Esophagus muscularis mucosa (tissue), 4 donors: ENCODE measurements around the gene DLG4. TPM values are rescaled to one million over a fixed set of nuclear protein-coding genes. Genes with fewer than 3 reads are reported as not detected.

Source experiments
- DNase-seq: peaks from one replicate; pipeline ENCODE4 v3.0.0-alpha.2; 2017; ENCODE audit errors: extremely low spot score
- H3K27ac ChIP-seq, 4 donors: fragments of 200-600 bp; sonication (generic); replicated peaks in 1 of 4; 1 replicate in 3 of 4; 2 replicates in 1 of 4; pipeline ENCODE4 v1.5.1; 2016 to 2019; ENCODE audit warnings: mild to moderate bottlenecking in 1 of 4
- H3K27me3 ChIP-seq, 4 donors: fragments of 200-600 bp; sonication (generic); one replicate each; pipeline versions ENCODE4 v1.5.1 to v1.6.0; 2016 to 2019
- H3K36me3 ChIP-seq, 4 donors: fragments of 200-600 bp; sonication (generic); one replicate each; pipeline ENCODE4 v1.5.1; 2016 to 2019
- H3K4me1 ChIP-seq, 4 donors: fragments of 200-600 bp; sonication (generic); one replicate each; pipeline ENCODE4 v1.5.1; 2016 to 2019
- H3K4me3 ChIP-seq, 4 donors: fragments of 200-600 bp; sonication (generic); 1 replicate in 2 of 4; 2 replicates in 2 of 4; pipeline ENCODE4 v1.5.1; 2016 to 2019; ENCODE audit warnings: mild to moderate bottlenecking in 4 of 4, moderate library complexity in 1 of 4
- H3K9me3 ChIP-seq, 4 donors: fragments of 200-600 bp; sonication (generic); 1 replicate in 3 of 4; 2 replicates in 1 of 4; pipeline ENCODE4 v1.5.1; 2016 to 2019
- EP300 ChIP-seq: sonication (generic); formaldehyde crosslinking; IDR thresholded peaks from one replicate; pipeline ENCODE4 v1.6.1; 2017; ENCODE audit warnings: antibody characterized with exemption
- POLR2A ChIP-seq: fragments of 450-650 bp; IDR thresholded peaks from one replicate; pipeline ENCODE4 v1.6.1; 2017; ENCODE audit warnings: antibody characterized with exemption, moderate library complexity, mild to moderate bottlenecking, low read depth
- POLR2AphosphoS5 ChIP-seq, 2 donors: sonication (generic); formaldehyde crosslinking; IDR thresholded peaks; one replicate each; pipeline ENCODE4 v1.6.1; 2017; ENCODE audit warnings: antibody characterized with exemption in 2 of 2
- WGBS: methylation state at CpG from one replicate; pipeline ENCODE4 v1.1.5; 2018; 5-methylcytosine and 5-hydroxymethylcytosine counted together
- intact Hi-C: fragments of 100-400 bp; cut with DNase I; formaldehyde crosslinking; loops from one replicate; pipeline ENCODE4 v1.15.1; 2023
- total RNA-seq, 4 donors: library from RNA; depleted of rRNA; stranded (reverse); fragments of >200 nt; gene quantifications; one replicate each; pipeline versions ENCODE4 v1.1.0 to v1.2.1, GENCODE V29; 2016
- TF ChIP-seq, protein P1 (sequence below), 3 experiments: fragments of 200-600 bp in 2 of 3; fragments of 450-650 bp in 1 of 3; sonication (generic) in 2 of 3; IDR thresholded peaks; one replicate each; pipeline ENCODE4 v1.5.1; 2017 to 2019; ENCODE audit warnings: antibody characterized with exemption in 3 of 3, mild to moderate bottlenecking in 2 of 3, moderate library complexity in 1 of 3

The DLG4 gene
- total RNA-seq, 4 donors from 2014 or later = 12.3 to 21.4 (median 16.5) TPM

GRCh38 chr17:7237761-7238419, 18.3 kb upstream of the DLG4 start:
- intact Hi-C loops = no loop called here
- Histone ChIP-seq H3K9me3 (no peaks in the 10 kb centered on the region), H3K27ac (peak overlapping the region; percentile 89 to 97 (median 96)), H3K36me3 (peaks cover 13 to 37% (median 32%) of the 10 kb centered on the region in 4 donors), H3K4me3 (peak overlapping the region; percentile 69 to 99 (median 94)), H3K27me3 (no peaks in the 10 kb centered on the region), H3K4me1 (peaks cover 38 to 64% (median 62%) of the 10 kb centered on the region in 4 donors)
- TF ChIP-seq, protein P1, sequence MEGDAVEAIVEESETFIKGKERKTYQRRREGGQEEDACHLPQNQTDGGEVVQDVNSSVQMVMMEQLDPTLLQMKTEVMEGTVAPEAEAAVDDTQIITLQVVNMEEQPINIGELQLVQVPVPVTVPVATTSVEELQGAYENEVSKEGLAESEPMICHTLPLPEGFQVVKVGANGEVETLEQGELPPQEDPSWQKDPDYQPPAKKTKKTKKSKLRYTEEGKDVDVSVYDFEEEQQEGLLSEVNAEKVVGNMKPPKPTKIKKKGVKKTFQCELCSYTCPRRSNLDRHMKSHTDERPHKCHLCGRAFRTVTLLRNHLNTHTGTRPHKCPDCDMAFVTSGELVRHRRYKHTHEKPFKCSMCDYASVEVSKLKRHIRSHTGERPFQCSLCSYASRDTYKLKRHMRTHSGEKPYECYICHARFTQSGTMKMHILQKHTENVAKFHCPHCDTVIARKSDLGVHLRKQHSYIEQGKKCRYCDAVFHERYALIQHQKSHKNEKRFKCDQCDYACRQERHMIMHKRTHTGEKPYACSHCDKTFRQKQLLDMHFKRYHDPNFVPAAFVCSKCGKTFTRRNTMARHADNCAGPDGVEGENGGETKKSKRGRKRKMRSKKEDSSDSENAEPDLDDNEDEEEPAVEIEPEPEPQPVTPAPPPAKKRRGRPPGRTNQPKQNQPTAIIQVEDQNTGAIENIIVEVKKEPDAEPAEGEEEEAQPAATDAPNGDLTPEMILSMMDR (IDR thresholded peaks at IDR 0.05) = no peak
- TF ChIP-seq POLR2AphosphoS5 (IDR thresholded peaks at IDR 0.05) = peak; percentile 11 to 30
- DNase-seq = no peak
- WGBS = 0% methylated on average over 10 of the region's 73 CpGs

DNA sequence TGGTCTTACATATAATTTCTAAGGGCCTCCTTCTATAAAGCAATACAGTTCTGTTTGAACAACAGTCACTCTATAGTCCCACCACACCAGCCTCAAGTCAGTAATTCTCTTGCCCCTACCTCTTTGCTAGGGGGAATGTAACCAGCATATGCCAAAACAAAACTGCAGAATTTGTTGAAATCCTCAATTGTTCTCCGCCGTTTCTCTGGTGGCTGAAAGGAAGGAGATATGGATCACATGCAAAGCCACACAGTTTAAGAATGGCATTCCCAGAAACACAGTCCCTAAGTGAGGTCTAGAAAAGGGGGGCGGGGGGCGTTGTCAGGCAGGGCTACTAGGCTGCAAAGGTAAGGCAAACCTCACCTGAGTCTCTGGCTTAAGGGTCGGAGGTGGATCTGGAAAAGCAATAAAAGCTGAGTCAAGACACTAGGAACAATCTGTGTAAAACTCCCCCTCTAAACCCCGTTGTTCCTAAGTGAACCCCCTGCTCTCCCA, 17.7 kb upstream of the DLG4 start:
- H3K27me3 ChIP-seq = no peaks in the 10 kb centered on the region
- peak overlapping the region; percentile 89 to 97 (median 96) for H3K27ac ChIP-seq
- intact Hi-C loops = no loop called here
- H3K4me1 ChIP-seq = peaks cover 43 to 70% (median 68%) of the 10 kb centered on the region in 4 donors
- H3K36me3 ChIP-seq = peaks cover 13 to 37% (median 32%) of the 10 kb centered on the region in 4 donors
- DNase-seq = no peak
- peak overlapping the region; percentile 69 to 99 (median 94) for H3K4me3 ChIP-seq
- WGBS = 35% methylated on average over 6 of the region's 6 CpGs
- TF ChIP-seq POLR2AphosphoS5 (IDR thresholded peaks at IDR 0.05) = no peak
- TF ChIP-seq POLR2A = no peak
- no peak for TF ChIP-seq EP300
- TF ChIP-seq, protein P1 (IDR thresholded peaks at IDR 0.05) = no peak
- H3K9me3 ChIP-seq = no peaks in the 10 kb centered on the region

GRCh38 chr17:7236808-7237207, 17.2 kb upstream of the DLG4 start:
- Histone ChIP-seq H3K27ac (peak overlapping the region; percentile 89 to 97 (median 96)), H3K9me3 (no peaks in the 10 kb centered on the region), H3K4me3 (peak overlapping the region in 1 of 4 donors; percentile 94), H3K36me3 (peaks cover 13 to 37% (median 32%) of the 10 kb centered on the region in 4 donors), H3K4me1 (peaks cover 43 to 75% (median 73%) of the 10 kb centered on the region in 4 donors), H3K27me3 (no peaks in the 10 kb centered on the region)
- intact Hi-C loops = no loop called here
- DNase-seq = no peak
- 80% methylated on average over 6 of the region's 6 CpGs for WGBS
- TF ChIP-seq POLR2AphosphoS5 (IDR thresholded peaks at IDR 0.05) (no peak), EP300 (no peak), POLR2A (no peak)
- TF ChIP-seq, protein P1 (IDR thresholded peaks at IDR 0.05) = no peak

DNA sequence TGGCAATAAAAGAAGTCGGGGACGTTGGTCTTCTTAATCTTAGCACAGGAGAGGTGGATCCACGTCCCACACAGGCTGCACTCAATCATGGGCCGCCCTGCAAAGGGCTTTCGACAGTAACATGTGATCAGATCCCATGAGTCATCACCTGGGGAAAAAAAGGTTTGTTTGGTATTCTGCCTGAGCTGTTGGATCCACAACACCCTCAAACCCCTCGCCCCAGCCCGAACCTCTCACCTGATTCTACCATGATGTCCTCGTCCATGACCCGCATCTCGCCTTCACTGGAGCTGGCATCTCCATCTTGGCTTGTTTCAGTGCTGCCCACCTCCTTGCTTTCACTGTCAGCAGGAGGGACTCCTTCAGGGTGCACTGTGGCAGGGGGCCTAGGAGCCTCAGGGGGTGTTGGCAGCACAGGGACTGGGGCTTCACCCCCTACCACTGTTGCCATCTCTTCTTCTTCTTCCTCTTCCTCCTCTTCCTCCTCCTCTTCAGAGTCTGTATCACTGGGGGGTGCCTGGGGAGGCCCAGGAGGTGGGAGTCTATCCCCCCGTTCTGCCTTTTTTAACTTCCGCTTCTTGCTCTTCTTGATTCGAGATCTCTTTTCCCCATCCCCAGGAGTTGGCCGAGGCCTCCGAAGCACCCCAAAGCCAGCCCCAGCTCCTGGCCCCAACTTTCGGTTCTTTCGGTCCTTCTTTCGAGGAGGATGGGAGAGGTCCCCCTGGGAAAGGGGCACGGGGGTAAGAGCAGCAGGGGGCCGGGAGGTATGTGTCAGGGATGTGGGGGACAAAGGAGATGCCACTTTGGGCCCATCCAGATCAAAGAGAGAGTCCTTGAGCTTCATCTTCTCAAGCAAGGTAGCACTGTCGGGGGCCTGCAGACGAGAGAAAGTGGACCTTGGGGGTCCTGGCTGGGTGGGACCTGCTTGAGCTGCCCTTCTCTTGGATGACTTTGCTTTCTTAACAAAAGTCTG, 16.3 kb upstream of the DLG4 start:
- Histone ChIP-seq H3K4me1 (peaks cover 36 to 76% (median 74%) of the 10 kb centered on the region in 4 donors), H3K9me3 (no peaks in the 10 kb centered on the region), H3K27me3 (no peaks in the 10 kb centered on the region), H3K4me3 (no peak overlapping the region), H3K27ac (peak overlapping the region in 3 of 4 donors; percentile 86 to 97 (median 97)), H3K36me3 (peaks cover 13 to 32% (median 29%) of the 10 kb centered on the region in 4 donors)
- intact Hi-C loops = no loop called here
- WGBS = 80% methylated on average over 21 of the region's 22 CpGs
- no peak for DNase-seq
- TF ChIP-seq POLR2AphosphoS5 (IDR thresholded peaks at IDR 0.05) (no peak), POLR2A (no peak), EP300 (no peak)
- TF ChIP-seq, protein P1 (IDR thresholded peaks at IDR 0.05) = no peak
